ENCODE results near the gene TTF2. TPM values are rescaled to one million over a fixed set of nuclear protein-coding genes. Genes with fewer than 3 reads are reported as not detected.

TTF2 gene
- total and polyA plus RNA-seq, 9 of the 15 experiments (the other 6 are each of a cell fraction or from before 2014, with no cell fraction given), result 9.4 to 71.1 (median 42.1) TPM

GRCh38 chr1:117146072-117146471, 85.9 kb downstream of the TTF2 start:
- Histone ChIP-seq H3K27ac (ENCODE audit: extremely low read depth, low read depth, low read length) (no peak overlapping the region), H3K4me1 (replicated peaks in 1 of 2; ENCODE audit: control insufficient read depth in 2 of 2, insufficient read depth in 2 of 2, low read length in 2 of 2) (no peaks in the 10 kb centered on the region), H3K79me2 (ENCODE audit: control insufficient read depth, insufficient read depth, low read length) (no peaks in the 10 kb centered on the region), H3K36me3 (ENCODE audit: control insufficient read depth, insufficient read depth, low read length) (no peaks in the 10 kb centered on the region), H2AFZ (ENCODE audit: low read depth, low read length) (no peak overlapping the region), H3K27me3 (ENCODE audit: control insufficient read depth in 2 of 2, insufficient read depth in 2 of 2, low read length in 2 of 2) (peaks cover 11 to 22% of the 10 kb centered on the region in 2 experiments; a peak in 3 of 5 replicates), H3K9me1 (ENCODE audit: control insufficient read depth, insufficient read depth, low read length) (no peaks in the 10 kb centered on the region), H3K9me3 (replicated peaks; ENCODE audit: control insufficient read depth, insufficient read depth, low read depth, low read length) (no peaks in the 10 kb centered on the region), H3K9ac (ENCODE audit: insufficient read depth in 1 of 2, low read depth in 2 of 2, low read length in 2 of 2) (no peak overlapping the region), H3K4me2 (ENCODE audit: insufficient read depth, low read length) (no peak overlapping the region), H4K20me1 (replicated peaks; ENCODE audit: control insufficient read depth, insufficient read depth, low read length) (no peaks in the 10 kb centered on the region), H3K4me3 (no peak overlapping the region)
- POLR2A ChIA-PET, result interaction anchor here (0.7 kb wide), 1 partner anchor 289 kb away, joined by 3 read pairs; no protein-coding TSS in a partner anchor
- CTCF ChIA-PET (ENCODE audit: low intra/inter-chr PET ratio), result no interaction called here
- WGBS (ENCODE audit: insufficient coverage, low coverage, missing lambda C conversion rate), result 0% methylated on average over 2 of the region's 2 CpGs
- in situ Hi-C loops (cut with MboI), result no loop called here
- no TSS peak for BruUV-seq (replicated peaks)
- FAIRE-seq (no peak), DNase-seq (ENCODE audit: extremely low read depth in 1 of 4, low spot score in 3 of 4) (no peak), ATAC-seq (no peak)
- intact Hi-C loops (cut with micrococcal nuclease), result no loop called here
- TF ChIP-seq EHMT2 (IDR thresholded peaks at IDR 0.05), result no peak
- TF ChIP-seq ETV6 (IDR thresholded peaks at IDR 0.05; ENCODE audit: borderline replicate concordance in 1 of 2, low read depth in 2 of 2, low read length in 1 of 2), result no peak
- no peak for TF ChIP-seq ETV6 (CRISPR knock-in tag; IDR thresholded peaks at IDR 0.05; ENCODE audit: borderline replicate concordance)
- TF ChIP-seq PML (IDR thresholded peaks at IDR 0.05; ENCODE audit: low read length), result no peak
- TF ChIP-seq ADNP (tag; IDR thresholded peaks at IDR 0.05), result no peak
- TF ChIP-seq ZNF449 (CRISPR knock-in tag; IDR thresholded peaks at IDR 0.05), result no peak
- TF ChIP-seq ETS1 (conservative IDR thresholded peaks at IDR 0.05; ENCODE audit: control insufficient read depth, low read depth, low read length), result no peak
- TF ChIP-seq PRPF4 (IDR thresholded peaks at IDR 0.05; ENCODE audit: insufficient read depth, low read depth, low read length, poor library complexity, severe bottlenecking), result no peak
- TF ChIP-seq ZBTB43 (CRISPR knock-in tag; IDR thresholded peaks at IDR 0.05), result no peak
- no peak for TF ChIP-seq XRCC4 (IDR thresholded peaks at IDR 0.05; ENCODE audit: extremely low read depth, insufficient read depth, insufficient read length)
- TF ChIP-seq SFPQ (IDR thresholded peaks at IDR 0.05; ENCODE audit: low read depth, low read length), result no peak

All from K562 (cell line).